K562 (cell line): ENCODE data around the gene DCAF10. TPM values are rescaled to one million over a fixed set of nuclear protein-coding genes. Genes with fewer than 3 reads are reported as not detected.

Experiments
- ATAC-seq: fragments of 200-7000 bp; cut with Tn5 transposase; 3 replicates; pipeline ENCODE4 v1.9.1; 2020; ENCODE audit warnings: moderate library complexity
- BruUV-seq: library from RNA; stranded (reverse); fragments of 400-500 nt; replicated peaks from 2 replicates; lab custom pipeline; 2021; lab: Mats Ljungman, UMichigan
- CTCF ChIA-PET: fragments of 300-600 bp; formaldehyde crosslinking; extraction: SDS; loops from one replicate; lab custom pipeline; 2021; ENCODE audit warnings: low intra/inter-chr PET ratio; lab: Yijun Ruan, JAX
- POLR2A ChIA-PET: fragments of 300-600, 350-650 bp; sonication (Branson Sonifier 250); formaldehyde crosslinking; extraction: SDS; loops from one replicate; lab custom pipeline; 2021; ENCODE audit warnings: antibody characterized with exemption, inconsistent platforms; lab: Yijun Ruan, JAX
- DNase-seq, 4 experiments: peaks; one replicate each; pipeline versions ENCODE4 v3.0.0 to v3.0.0-alpha.2; 2011 to 2018; ENCODE audit warnings: low spot score in 3 of 4, mixed read lengths in 3 of 4; ENCODE audit errors: extremely low read depth in 1 of 4
- FAIRE-seq: peaks from 2 replicates; lab custom pipeline; 2011; peaks lifted over from hg19 to GRCh38; lab: Jason Lieb, UNC
- H2AFZ ChIP-seq: 2 replicates; pipeline ENCODE4 v1.6.0; 2011; ENCODE audit warnings: low read depth, low read length, control low read depth, inconsistent platforms
- H3K27ac ChIP-seq: fragments of 200-600 bp; 3 replicates; pipeline ENCODE4 v1.8.0; 2011; ENCODE audit warnings: low read depth, mild to moderate bottlenecking, control low read depth, inconsistent platforms, low read length, moderate library complexity, mixed read lengths; ENCODE audit errors: extremely low read depth
- H3K27me3 ChIP-seq, 2 experiments: fragments of 300-600 bp in 1 of 2; 2 replicates in 1 of 2; 3 replicates in 1 of 2; pipeline versions ENCODE4 v1.6.0 to v1.8.0; 2011; ENCODE audit warnings: inconsistent platforms in 2 of 2, low read length in 2 of 2, mild to moderate bottlenecking in 1 of 2, mixed read lengths in 1 of 2, moderate library complexity in 1 of 2; ENCODE audit not compliant: control insufficient read depth in 2 of 2, insufficient read depth in 2 of 2
- H3K36me3 ChIP-seq: fragments of 300-600 bp; 3 replicates; pipeline ENCODE4 v1.8.0; 2011; ENCODE audit warnings: mild to moderate bottlenecking, low read length, inconsistent platforms; ENCODE audit not compliant: control insufficient read depth, insufficient read depth
- H3K4me1 ChIP-seq, 2 experiments: fragments of 200-600 bp in 1 of 2; replicated peaks in 1 of 2; 2 replicates in 1 of 2; 3 replicates in 1 of 2; pipeline versions ENCODE4 v1.5.1 to v1.8.0; 2011; ENCODE audit warnings: inconsistent platforms in 2 of 2, low read length in 2 of 2, mild to moderate bottlenecking in 1 of 2, mixed read lengths in 1 of 2, moderate library complexity in 1 of 2; ENCODE audit not compliant: control insufficient read depth in 2 of 2, insufficient read depth in 2 of 2
- H3K4me2 ChIP-seq: 2 replicates; pipeline ENCODE4 v1.6.1; 2011; ENCODE audit warnings: low read length, control low read depth, inconsistent platforms, mixed read lengths; ENCODE audit not compliant: insufficient read depth
- H3K4me3 ChIP-seq: fragments of 200-600 bp; sonication (generic), shearing (Covaris generic); 2 replicates; pipeline ENCODE4 v1.5.1; 2016; ENCODE audit warnings: control low read depth, inconsistent platforms
- H3K79me2 ChIP-seq: fragments of 200-600 bp; 3 replicates; pipeline ENCODE4 v1.8.0; 2011; ENCODE audit warnings: low read length, inconsistent platforms; ENCODE audit not compliant: control insufficient read depth, insufficient read depth
- H3K9ac ChIP-seq, 2 experiments: 2 replicates each; pipeline versions ENCODE4 v1.6.0 to v1.6.1; 2011; ENCODE audit warnings: low read depth in 2 of 2, low read length in 2 of 2, control low read depth in 1 of 2, inconsistent platforms in 1 of 2, mild to moderate bottlenecking in 1 of 2, mixed read lengths in 1 of 2; ENCODE audit not compliant: insufficient read depth in 1 of 2
- H3K9me1 ChIP-seq: one replicate; pipeline ENCODE4 v1.6.0; 2011; ENCODE audit warnings: inconsistent platforms, mild to moderate bottlenecking, low read length, moderate library complexity; ENCODE audit not compliant: control insufficient read depth, insufficient read depth
- H3K9me3 ChIP-seq: replicated peaks from 2 replicates; pipeline ENCODE4 v1.5.1; 2011; ENCODE audit warnings: low read depth, low read length, inconsistent platforms; ENCODE audit not compliant: control insufficient read depth, insufficient read depth
- H4K20me1 ChIP-seq: replicated peaks from 2 replicates; pipeline ENCODE4 v1.6.1; 2011; ENCODE audit warnings: low read length, inconsistent platforms, mixed read lengths; ENCODE audit not compliant: control insufficient read depth, insufficient read depth
- CXXC5 ChIP-seq: fragments of 250-450 bp; sonication (Bioruptor Pico); IDR thresholded peaks from 2 replicates; pipeline ENCODE4 v1.8.0; 2022; ENCODE audit warnings: inconsistent platforms, mild to moderate bottlenecking, moderate library complexity
- LEF1 ChIP-seq: fragments of 450-650 bp; IDR thresholded peaks from 2 replicates; pipeline ENCODE4 v1.6.1; 2016; ENCODE audit warnings: mild to moderate bottlenecking
- MNT ChIP-seq, 2 experiments: fragments of 450-650 bp; conservative IDR thresholded peaks; 2 replicates each; pipeline ENCODE4 v1.6.1; 2017; ENCODE audit warnings: mild to moderate bottlenecking in 2 of 2, moderate library complexity in 2 of 2
- SAFB2 ChIP-seq: fragments of 200-400 bp; formaldehyde crosslinking; IDR thresholded peaks from 2 replicates; pipeline ENCODE4 v1.6.1; 2018; ENCODE audit warnings: borderline replicate concordance, low read length, low read depth, moderate library complexity; ENCODE audit not compliant: severe bottlenecking
- TFE3 ChIP-seq: fragments of 450-650 bp; formaldehyde crosslinking; IDR thresholded peaks from 2 replicates; pipeline ENCODE4 v1.4.0; 2020; ENCODE audit warnings: mild to moderate bottlenecking, mixed read lengths
- USF1 ChIP-seq: sonication (generic); formaldehyde crosslinking; IDR thresholded peaks from 2 replicates; pipeline ENCODE4 v1.9.0; 2022; ENCODE audit warnings: mild to moderate bottlenecking, missing genetic modification reagents
- ZNF277 ChIP-seq: fragments of 250-450 bp; sonication (Bioruptor Pico); IDR thresholded peaks from 2 replicates; pipeline ENCODE4 v1.8.0; 2022; ENCODE audit warnings: inconsistent platforms, mild to moderate bottlenecking, moderate library complexity, borderline replicate concordance
- ZNF609 ChIP-seq: sonication (generic); formaldehyde crosslinking; IDR thresholded peaks from 2 replicates; pipeline ENCODE4 v1.8.1; 2023; ENCODE audit warnings: missing genetic modification reagents, mild to moderate bottlenecking, borderline replicate concordance
- WGBS: fragments of 100-300 bp; shearing (Covaris generic); methylation state at CpG from one replicate; pipeline ENCODE4 v1.1.6; 2016; ENCODE audit warnings: low coverage, mixed read lengths; ENCODE audit not compliant: insufficient coverage; ENCODE audit errors: missing lambda C conversion rate; 5-methylcytosine and 5-hydroxymethylcytosine counted together
- in situ Hi-C: fragments of 300-500 bp; cut with MboI; formaldehyde crosslinking; loops from 4 replicates; pipeline ENCODE4 v1.15.0; 2018; ENCODE audit warnings: inconsistent platforms, mixed read lengths
- intact Hi-C: fragments of 100-400 bp; cut with micrococcal nuclease; formaldehyde crosslinking; loops from 2 replicates; pipeline ENCODE4 v1.14.2; 2022
- polyA plus RNA-seq, 8 experiments: library from polyadenylated mRNA; depleted of rRNA in 4 of 8; stranded (reverse) in 5 of 8; unstranded in 3 of 8; fragments of >200 nt; fragmentation: Nextera tagmentation in 2 of 8; fragmentation: Illumina TruSeq in 1 of 8; extraction: Ambion mirVana in 2 of 8; extraction: Trizol in 1 of 8; gene quantifications; 2 replicates each; pipeline versions ENCODE4 v1.2.1 to v1.2.3, GENCODE V29; 2011 to 2014; ENCODE audit warnings: inconsistent platforms in 1 of 8, missing spikeins in 1 of 8
- total RNA-seq, 7 experiments: library from RNA; depleted of rRNA in 6 of 7; stranded (reverse); fragments of >200 nt in 6 of 7; fragmentation: Illumina TruSeq in 2 of 7; extraction: Trizol in 2 of 7; gene quantifications; 2 replicates each; pipeline versions ENCODE4 v1.2.1 to v1.2.3, GENCODE V29; 2011 to 2021; ENCODE audit warnings: low replicate concordance in 1 of 7

The DCAF10 gene
- total and polyA plus RNA-seq, 9 of the 15 experiments (the other 6 are each of a cell fraction or from before 2014, with no cell fraction given) = 6.8 to 40.1 (median 16.9) TPM

GRCh38 chr9:37784616-37785483, 15.7 kb upstream of the DCAF10 start, which contains the start of gene EXOSC3:
TSS of gene EXOSC3 (minus strand) at chr9:37785064. CDS start at chr9:37785044, 20 bp downstream.
- peaks cover 3% of the 10 kb centered on the region for H3K9me1 ChIP-seq
- peak within 1 kb of the TSS; percentile 92 for H3K4me2 ChIP-seq
- H3K4me1 ChIP-seq = peaks cover 8 to 24% of the 10 kb centered on the region in 2 experiments; a peak in 4 of 5 replicates
- H3K27ac ChIP-seq = peak within 1 kb of the TSS; percentile 91
- in situ Hi-C loops (loop anchor here (5.0 kb wide), 1 partner anchor 303 kb away; no protein-coding TSS in a partner anchor), intact Hi-C loops (loop anchor here (1.0 to 10.0 kb wide), 3 partner anchors 38 to 280 kb away; partner anchors contain the start of genes SHB and TOMM5)
- FAIRE-seq = peak; percentile 91
- ChIA-PET POLR2A (interaction anchor here (0.5 to 3.5 kb wide), 12 partner anchors 10 to 107 kb away, joined by 3 to 32 read pairs (median 4); partner anchors contain the start of gene DCAF10), CTCF (no interaction called here)
- WGBS = under 1% methylated on average over 73 of the region's 73 CpGs
- no peaks in the 10 kb centered on the region for H3K27me3 ChIP-seq
- peak; percentile 88 to 98 (median 90) for DNase-seq
- peak within 1 kb of the TSS; percentile 99 for H2AFZ ChIP-seq
- peak within 1 kb of the TSS; percentile 82 for H3K4me3 ChIP-seq
- H3K79me2 ChIP-seq = peaks cover 61% of the 10 kb centered on the region
- peaks cover 42% of the 10 kb centered on the region for H3K36me3 ChIP-seq
- no TSS peak for BruUV-seq
- peak within 1 kb of the TSS; percentile 92 to 97 for H3K9ac ChIP-seq
- H4K20me1 ChIP-seq = 0 out of 2 replicates have a peak, but pooled peaks cover 5% of the 10 kb centered on the region
- ATAC-seq = peak; percentile 97
- no peaks in the 10 kb centered on the region for H3K9me3 ChIP-seq
- TF ChIP-seq ZNF609 (CRISPR knock-in tag) (no peak), ZNF277 (CRISPR knock-in tag) (no peak), SAFB2 (no peak), CXXC5 (CRISPR knock-in tag) (peak; percentile 78), USF1 (CRISPR knock-in tag) (peak; percentile 76), TFE3 (CRISPR knock-in tag) (no peak), MNT (conservative IDR thresholded peaks at IDR 0.05) (peak; percentile 86 to 94), LEF1 (peak; percentile 22; the same call in 1 of the 2 replicates)
